Erythroblast (primary cell): Measurements from ENCODE around the gene C1QTNF8.

ENCODE experiments used
- DNase-seq, 2 experiments: peaks; one replicate each; lab custom pipeline; 2025; lab: John Stamatoyannopoulos, UW
- GATA1 ChIP-seq: IDR thresholded peaks from 2 replicates; pipeline ENCODE4 v1.6.1; 2011; ENCODE audit warnings: low read depth, mild to moderate bottlenecking, control low read depth, low read length, moderate library complexity
- POLR2A ChIP-seq: IDR thresholded peaks from 2 replicates; pipeline ENCODE4 v1.6.1; 2011; ENCODE audit warnings: mild to moderate bottlenecking, low read length

C1QTNF8 gene

DNA sequence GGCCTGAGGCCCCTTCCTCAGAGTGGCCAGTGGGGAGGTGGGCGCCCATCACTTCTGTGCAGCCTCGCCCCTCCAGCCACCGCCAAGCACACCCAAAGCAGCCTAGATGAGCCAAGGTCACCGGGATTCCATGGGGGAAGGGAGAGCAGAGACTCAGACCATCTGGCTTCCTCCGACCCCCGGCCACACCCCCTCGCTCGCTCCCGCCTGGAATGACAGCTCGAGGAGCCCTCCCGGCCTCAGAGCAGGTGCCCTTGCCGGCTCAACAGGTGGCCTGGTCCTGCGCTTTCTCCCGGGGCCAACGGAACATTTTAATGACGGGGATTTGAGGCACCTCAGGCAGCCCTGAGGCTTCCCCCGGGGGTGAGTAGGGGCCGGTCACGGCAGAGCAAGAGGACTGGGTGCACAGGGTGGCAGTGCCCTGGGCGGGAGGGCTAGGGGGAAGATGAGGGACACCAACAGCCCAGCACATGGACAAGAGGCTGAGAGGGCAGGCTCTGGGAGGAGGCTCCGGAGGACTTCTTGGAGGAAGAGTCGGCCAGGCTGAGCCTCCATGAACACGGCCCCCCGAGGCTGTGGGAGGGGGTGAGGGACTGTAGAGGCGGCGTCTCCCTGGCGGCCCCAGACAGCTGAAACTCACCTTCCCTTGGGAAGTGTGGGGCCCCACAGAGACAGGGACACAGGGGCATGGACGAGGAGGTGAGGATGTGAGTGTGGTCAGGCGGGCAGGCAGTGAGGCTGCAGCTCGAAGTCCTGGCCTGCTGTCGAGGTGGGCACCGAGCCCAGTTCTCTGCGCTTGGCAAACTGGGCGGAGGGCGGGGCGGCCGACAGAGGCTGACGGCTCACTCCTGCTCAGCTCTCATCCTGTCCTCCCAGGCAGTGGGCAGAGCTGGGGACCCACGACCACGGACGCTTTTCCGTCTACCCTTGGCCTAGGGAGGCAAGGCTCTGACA is 12.5 kb upstream of the C1QTNF8 start:
- TF ChIP-seq POLR2A (no peak), GATA1 (no peak)
- no peak for DNase-seq

DNA sequence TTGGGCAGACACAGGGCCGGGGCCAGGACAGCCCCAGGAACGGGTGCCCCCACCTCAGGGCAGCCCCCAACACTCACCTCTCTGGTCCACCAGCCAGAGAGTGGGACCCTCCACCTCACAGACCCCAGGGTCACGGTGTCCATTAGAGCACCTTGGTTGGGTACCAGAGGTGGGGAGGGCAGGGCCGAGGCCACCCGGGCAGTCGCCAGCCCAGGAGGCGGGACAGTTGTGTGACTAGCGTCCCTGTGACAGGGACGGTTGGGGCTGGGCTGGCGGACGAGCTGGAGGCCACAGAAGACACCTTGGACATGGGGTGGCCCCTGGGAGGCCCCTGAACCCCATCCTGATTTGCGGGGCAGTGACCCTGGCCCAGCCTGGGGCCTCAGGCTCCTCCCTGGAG is 11.7 kb upstream of the C1QTNF8 start:
- TF ChIP-seq POLR2A = no peak
- TF ChIP-seq GATA1 = no peak

DNA sequence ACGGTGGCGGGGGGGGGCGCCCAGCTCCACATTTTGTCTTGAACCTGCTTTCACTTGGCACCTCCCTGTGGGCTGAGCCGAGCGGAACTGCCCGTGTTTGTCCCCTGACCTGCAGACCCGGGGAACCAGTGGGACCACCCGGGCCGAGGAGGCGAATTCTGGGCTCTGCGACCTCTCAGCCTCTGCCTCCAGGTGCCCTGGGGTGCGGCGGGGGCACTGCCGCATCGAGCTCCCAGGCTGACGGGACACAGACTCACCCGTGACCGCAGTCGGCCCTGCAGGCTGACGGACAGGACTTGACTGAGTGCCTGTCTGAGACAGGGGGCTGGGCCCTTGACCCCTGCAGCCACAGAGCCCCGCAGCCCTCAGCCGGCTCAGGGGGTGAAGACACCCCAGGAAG is 11.1 kb upstream of the C1QTNF8 start:
- no peak for TF ChIP-seq GATA1
- no peak for TF ChIP-seq POLR2A
- DNase-seq = no peak

More for the DNA sequence above, 11.7 kb upstream of the C1QTNF8 start:
- DNase-seq = no peak

DNA sequence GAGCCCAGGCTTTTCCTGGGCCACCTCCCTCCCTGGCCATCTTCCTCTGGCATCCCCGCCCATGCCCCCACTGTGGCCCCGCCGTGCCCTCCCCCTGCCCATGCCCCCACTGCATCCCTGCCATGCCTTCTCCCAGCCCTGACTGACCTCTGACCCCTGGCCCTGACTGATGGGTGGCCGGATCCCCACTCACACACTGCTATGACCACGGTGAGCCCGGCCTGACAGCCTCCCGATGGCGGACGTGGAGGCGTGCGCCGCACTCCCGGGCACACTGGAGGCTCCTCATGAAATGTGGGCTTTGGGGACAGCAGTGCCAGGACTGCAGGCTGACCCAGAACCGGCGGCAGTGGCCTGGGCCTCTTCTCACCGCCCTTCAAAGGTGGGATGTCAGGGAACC is 10.6 kb upstream of the C1QTNF8 start:
- DNase-seq = no peak

DNA sequence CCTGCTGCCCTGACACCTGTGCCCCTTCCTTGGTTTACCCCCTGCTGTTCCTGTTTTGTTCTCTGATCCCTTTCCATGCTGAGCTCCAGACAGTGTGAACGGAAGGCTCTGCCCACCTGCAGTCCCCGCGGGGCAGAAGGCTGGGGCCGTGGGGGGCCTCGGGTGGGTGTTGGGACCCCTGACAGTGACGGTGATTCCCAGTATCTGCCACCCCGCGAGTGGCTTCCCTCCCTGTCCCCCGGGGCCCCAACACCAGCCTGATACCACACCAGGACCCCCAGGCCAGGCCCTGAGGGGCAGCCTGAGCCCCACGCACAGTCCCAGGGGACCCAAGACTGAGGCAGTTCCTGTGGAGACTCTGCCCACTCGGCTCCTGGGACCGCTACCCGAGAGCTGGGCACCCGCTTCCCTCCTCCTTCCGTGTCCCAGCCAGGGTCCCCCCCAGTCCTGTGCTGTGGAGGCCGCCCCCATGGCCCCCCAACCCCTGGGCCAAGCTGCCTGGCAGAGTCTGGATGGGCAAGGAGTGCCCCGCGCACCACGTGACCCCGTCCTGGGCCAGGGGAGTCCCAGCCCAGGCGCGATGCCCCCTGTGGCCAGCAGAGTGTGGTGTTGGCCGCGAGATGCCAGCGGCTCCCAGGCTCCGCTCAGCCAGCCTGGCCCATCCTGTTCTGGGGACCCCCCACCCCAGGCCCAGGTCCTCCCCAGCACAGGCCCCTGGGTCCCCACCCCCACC is 10.0 kb upstream of the C1QTNF8 start:
- peak; percentile 23 to 43 for DNase-seq
- TF ChIP-seq GATA1 (no peak), POLR2A (no peak)

More for the DNA sequence above, 10.6 kb upstream of the C1QTNF8 start:
- TF ChIP-seq POLR2A (no peak), GATA1 (no peak)

DNA sequence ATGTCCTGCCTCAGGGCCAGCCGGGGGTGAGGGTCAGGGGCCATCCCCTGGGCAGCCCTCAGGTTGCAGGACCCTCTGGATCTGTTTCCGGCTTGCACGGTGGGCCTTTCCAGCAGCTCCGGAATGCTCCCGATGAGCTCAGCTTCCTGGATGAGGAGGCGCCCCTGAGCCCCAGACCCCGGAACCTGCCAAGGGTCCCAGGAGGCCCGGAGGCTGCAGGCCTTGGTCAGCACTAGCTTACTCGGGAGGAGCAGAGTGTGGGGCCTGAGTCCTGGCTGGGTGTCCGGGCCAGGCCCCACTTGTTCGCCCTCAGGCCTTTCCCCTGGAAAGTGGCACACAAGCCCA is 7.6 kb upstream of the C1QTNF8 start:
- DNase-seq = no peak
- no peak for TF ChIP-seq GATA1
- no peak for TF ChIP-seq POLR2A

DNA sequence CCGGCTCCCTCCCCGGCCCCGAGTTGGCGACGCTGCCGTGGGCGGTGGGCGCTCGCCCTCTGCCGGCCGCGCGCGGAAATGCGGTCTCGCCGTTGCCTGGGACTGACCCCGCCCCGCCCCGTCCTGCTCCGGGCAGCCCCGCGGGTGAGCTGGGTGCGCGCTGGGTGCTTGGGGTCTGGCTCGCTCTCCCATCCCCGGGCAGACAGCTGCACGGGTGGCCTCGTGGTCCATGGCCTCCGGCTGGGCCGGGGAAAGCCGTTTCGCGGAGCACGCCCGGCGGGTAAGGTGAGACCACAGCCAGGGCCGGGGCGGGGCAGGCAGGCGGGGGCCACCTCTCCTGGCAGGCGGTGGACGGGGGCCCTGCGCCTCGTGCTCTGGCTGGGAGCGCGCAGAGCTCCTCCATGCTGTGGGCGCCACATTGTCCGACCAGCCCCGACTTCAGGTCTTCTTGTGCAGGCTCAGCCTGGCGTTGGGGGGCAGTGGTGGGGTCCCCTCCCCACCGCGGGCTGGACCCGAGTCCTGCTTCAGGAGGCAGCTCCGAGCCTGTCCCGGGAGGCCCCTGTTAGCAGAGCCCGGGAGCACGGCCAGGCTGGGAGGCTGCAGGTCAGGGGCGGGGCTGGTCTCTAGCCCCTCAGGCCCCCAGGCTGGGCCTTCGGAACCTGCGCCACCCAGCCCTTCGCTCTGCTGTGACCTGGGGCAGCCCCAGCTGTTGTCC is 7.0 kb upstream of the C1QTNF8 start:
- TF ChIP-seq GATA1 = no peak
- no peak for TF ChIP-seq POLR2A
- DNase-seq = peak; percentile 48 to 75

DNA sequence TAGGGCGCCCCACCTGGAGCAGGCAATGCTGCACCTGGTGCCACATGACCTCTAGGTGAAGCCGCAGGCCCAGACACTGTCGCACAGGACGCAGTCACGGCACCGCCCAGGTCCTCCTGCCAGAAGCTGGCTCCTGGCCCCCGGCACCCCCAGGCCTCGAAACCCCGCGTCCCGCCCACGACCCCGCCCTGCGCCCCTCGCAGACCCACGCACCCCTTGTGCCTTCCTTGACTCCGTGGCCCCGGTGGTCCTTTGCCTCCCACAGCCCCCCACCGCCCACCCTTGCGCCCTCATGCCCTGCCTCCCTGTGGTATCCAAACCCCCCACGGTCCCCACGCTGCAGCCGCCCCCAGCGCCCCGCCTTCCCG is 6.3 kb upstream of the C1QTNF8 start:
- TF ChIP-seq POLR2A = no peak
- TF ChIP-seq GATA1 = no peak
- no peak for DNase-seq

DNA sequence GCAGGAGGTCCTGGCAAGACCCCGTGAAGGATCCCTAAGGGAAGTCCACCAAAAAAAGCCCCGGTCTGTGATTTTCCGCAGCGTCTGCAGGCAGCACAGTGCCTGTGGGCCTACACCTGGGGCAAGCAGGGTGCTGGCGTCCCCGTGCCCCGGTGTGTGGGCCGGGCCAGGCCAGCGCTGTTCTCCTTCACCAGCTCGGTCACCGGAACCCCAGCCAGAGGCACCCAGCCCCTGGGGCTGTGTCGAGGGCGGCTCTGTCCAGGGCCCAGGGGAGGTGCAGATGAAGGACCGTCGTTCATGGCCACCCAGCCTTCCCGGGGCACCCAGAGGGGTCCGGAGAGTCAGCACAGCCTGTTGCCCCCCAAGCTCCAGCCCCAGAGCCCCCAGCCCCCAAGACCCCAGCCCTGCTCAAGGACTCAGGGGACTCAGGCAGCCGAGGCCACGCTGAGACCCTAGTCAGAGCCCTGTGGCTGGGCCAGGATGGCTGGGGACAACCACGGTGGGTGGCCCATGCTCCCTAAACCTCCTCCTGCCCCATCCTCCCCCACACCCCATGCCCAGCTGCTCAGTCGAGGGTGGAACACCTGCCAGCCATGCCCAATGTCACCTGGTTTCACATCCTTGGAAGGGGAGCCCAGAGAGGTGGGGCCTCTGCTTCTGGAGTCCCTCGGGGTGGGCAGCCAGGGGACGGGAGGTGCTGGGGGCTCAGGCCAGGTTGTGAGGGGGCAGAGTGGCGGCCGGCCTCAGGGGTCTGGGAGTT is 5.7 kb upstream of the C1QTNF8 start:
- TF ChIP-seq POLR2A (no peak), GATA1 (no peak)
- DNase-seq = no peak

DNA sequence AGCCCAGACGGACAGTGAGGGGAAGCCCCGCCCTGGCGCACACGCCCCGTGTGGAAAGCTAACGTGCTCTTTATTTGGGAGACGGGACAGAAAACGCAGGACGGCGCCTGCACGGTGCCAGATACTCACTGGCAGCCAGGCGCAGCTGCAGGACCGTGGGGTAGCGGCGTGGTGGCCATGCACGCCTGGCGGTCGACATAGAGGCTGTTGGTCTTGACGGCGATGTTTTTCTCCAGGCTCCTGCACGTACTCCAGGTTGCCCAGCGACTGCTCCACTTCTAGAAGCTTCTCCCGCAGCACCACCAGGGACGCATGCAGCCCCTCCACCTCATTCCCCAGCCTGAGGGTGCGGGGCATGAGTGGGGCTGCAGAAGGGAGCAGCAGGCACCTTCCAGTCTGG is 5.1 kb upstream of the C1QTNF8 start:
- TF ChIP-seq POLR2A = no peak
- TF ChIP-seq GATA1 = no peak
- DNase-seq = no peak

DNA sequence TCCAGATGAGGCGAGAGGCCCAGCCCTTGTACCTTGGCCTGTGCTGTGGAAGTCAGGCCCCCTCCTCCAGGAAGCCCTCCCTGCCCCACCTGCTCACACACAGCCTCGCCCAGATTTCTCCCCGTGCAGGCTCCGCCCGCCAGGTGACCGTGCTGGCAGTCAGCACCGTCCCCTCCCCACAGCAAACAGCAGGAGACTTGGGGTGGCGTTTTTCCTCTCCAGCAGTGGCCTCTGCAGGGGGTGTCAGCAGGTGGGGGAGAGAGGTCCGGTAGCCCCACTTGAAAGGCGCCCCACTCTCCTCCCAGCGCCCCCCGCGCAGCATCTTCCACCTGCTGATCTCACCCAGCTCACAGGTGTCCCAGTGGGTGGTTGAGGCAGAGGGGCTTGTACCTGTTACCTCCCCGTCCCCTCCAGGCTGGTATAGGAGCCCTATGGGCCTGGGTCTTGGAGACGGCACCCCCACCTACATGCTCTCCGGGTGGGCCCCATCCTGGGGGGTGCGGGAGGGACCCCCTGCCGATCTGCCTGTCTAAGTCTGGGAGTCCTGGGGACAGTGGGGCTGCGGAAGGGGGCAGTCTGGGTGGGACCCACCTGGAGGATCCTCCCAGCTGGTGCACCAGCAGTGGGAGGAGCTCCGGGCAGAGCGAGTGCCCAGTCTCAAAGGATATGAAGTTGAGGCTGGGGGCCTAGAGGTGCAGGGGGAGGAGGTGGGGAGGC is 4.2 kb upstream of the C1QTNF8 start:
- no peak for TF ChIP-seq POLR2A
- no peak for TF ChIP-seq GATA1
- DNase-seq = no peak
